Caco-2 (cell line): ENCODE results near the gene GMPR. TPM values are rescaled to one million over a fixed set of nuclear protein-coding genes. Genes with fewer than 3 reads are reported as not detected.
"Not testable (repeated sequence)": the region's sequence is repeated elsewhere in the genome, so short reads cannot be mapped to it uniquely, and the experiment has no call there.

Source experiments
- BruUV-seq: library from RNA; stranded (reverse); fragments of 400-500 nt; replicated peaks from 2 replicates; lab custom pipeline; 2021; lab: Mats Ljungman, UMichigan
- CTCF ChIA-PET: fragments of 300-600 bp; sonication (Branson Sonifier 250); formaldehyde crosslinking; loops from one replicate; lab custom pipeline; 2022; ENCODE audit warnings: antibody characterized with exemption; lab: Charles Lee
- POLR2A ChIA-PET: fragments of 300-600 bp; sonication (Branson Sonifier 250); formaldehyde crosslinking; loops from one replicate; lab custom pipeline; 2022; ENCODE audit warnings: antibody characterized with exemption; lab: Charles Lee
- DNase-seq, 2 experiments: peaks; one replicate each; pipeline versions ENCODE4 v3.0.0 to v3.0.0-alpha.2; 2020 to 2022
- H3K27me3 ChIP-seq: replicated peaks from 2 replicates; pipeline ENCODE4 v1.6.0; 2011; ENCODE audit warnings: low read length; ENCODE audit not compliant: control insufficient read depth, insufficient read depth
- H3K36me3 ChIP-seq: 2 replicates; pipeline ENCODE4 v1.5.1; 2011; ENCODE audit warnings: low read length; ENCODE audit not compliant: control insufficient read depth, insufficient read depth
- H3K4me1 ChIP-seq: fragments of 250-450 bp; sonication (Bioruptor Pico); 2 replicates; pipeline ENCODE4 v1.5.1; 2020; ENCODE audit warnings: mild to moderate bottlenecking
- H3K4me3 ChIP-seq: 2 replicates; pipeline ENCODE4 v1.5.1; 2011; ENCODE audit warnings: low read depth, mild to moderate bottlenecking, control low read depth, low read length
- H3K9me3 ChIP-seq: fragments of 250-450 bp; sonication (Bioruptor Pico); 2 replicates; pipeline ENCODE4 v1.5.1; 2020; ENCODE audit warnings: mild to moderate bottlenecking, moderate library complexity
- H3K27ac Mint-ChIP-seq: one replicate; pipeline ENCODE4 v1.8.0; 2022; ENCODE audit warnings: mixed read lengths; ENCODE audit not compliant: unreplicated experiment
- H3K27me3 Mint-ChIP-seq: one replicate; pipeline ENCODE4 v1.8.0; 2022; ENCODE audit warnings: mixed read lengths; ENCODE audit not compliant: insufficient read depth, unreplicated experiment
- H3K36me3 Mint-ChIP-seq: one replicate; pipeline ENCODE4 v1.8.0; 2022; ENCODE audit warnings: mild to moderate bottlenecking, mixed read lengths; ENCODE audit not compliant: insufficient read depth, unreplicated experiment
- H3K4me1 Mint-ChIP-seq: one replicate; pipeline ENCODE4 v1.8.0; 2022; ENCODE audit warnings: low read depth, mixed read lengths; ENCODE audit not compliant: unreplicated experiment
- H3K4me3 Mint-ChIP-seq: one replicate; pipeline ENCODE4 v1.8.0; 2022; ENCODE audit warnings: mild to moderate bottlenecking, moderate library complexity, mixed read lengths; ENCODE audit not compliant: unreplicated experiment
- H3K9me3 Mint-ChIP-seq: one replicate; pipeline ENCODE4 v1.8.0; 2022; ENCODE audit warnings: mixed read lengths; ENCODE audit not compliant: unreplicated experiment
- CTCF ChIP-seq, 2 experiments: fragments of 200-600 bp in 1 of 2; IDR thresholded peaks; 1 replicate in 1 of 2; 2 replicates in 1 of 2; pipeline versions ENCODE4 v1.5.1 to v1.8.0; 2011 to 2022; ENCODE audit warnings: antibody characterized with exemption in 1 of 2, control low read depth in 1 of 2, inconsistent platforms in 1 of 2, low read depth in 1 of 2, low read length in 1 of 2, mild to moderate bottlenecking in 1 of 2, moderate library complexity in 1 of 2; ENCODE audit not compliant: insufficient read depth in 1 of 2, severe bottlenecking in 1 of 2, unreplicated experiment in 1 of 2
- intact Hi-C: fragments of 100-400 bp; cut with micrococcal nuclease; formaldehyde crosslinking; loops from one replicate; pipeline ENCODE4 v1.10.0; 2022; ENCODE audit not compliant: unreplicated experiment
- total RNA-seq: library from RNA; stranded (reverse); gene quantifications from 2 replicates; pipeline ENCODE4 v1.2.3, GENCODE V29; 2022

The GMPR gene
- total RNA-seq, 1 experiment from 2014 or later = 1.3 TPM

GRCh38 chr6:16224409-16224808, 14.0 kb upstream of the GMPR start:
- H3K9me3 Mint-ChIP-seq = no peaks in the 10 kb centered on the region
- POLR2A ChIA-PET = no interaction called here
- Histone ChIP-seq H3K36me3 (no peaks in the 10 kb centered on the region), H3K9me3 (no peaks in the 10 kb centered on the region), H3K27me3 (no peaks in the 10 kb centered on the region), H3K4me1 (no peaks in the 10 kb centered on the region; the same call in 1 of the 2 replicates), H3K4me3 (no peak overlapping the region)
- H3K4me1 Mint-ChIP-seq = no peaks in the 10 kb centered on the region
- intact Hi-C loops = no loop called here
- H3K4me3 Mint-ChIP-seq = no peak overlapping the region
- H3K27me3 Mint-ChIP-seq = no peaks in the 10 kb centered on the region
- BruUV-seq = no TSS peak
- no peak for TF ChIP-seq CTCF (IDR thresholded peaks at IDR 0.05; ENCODE audit: insufficient read depth in 1 of 2, low read depth in 1 of 2, low read length in 1 of 2, severe bottlenecking in 1 of 2, unreplicated experiment in 1 of 2)
- H3K36me3 Mint-ChIP-seq = no peaks in the 10 kb centered on the region
- no peak for DNase-seq
- no peak overlapping the region for H3K27ac Mint-ChIP-seq
- CTCF ChIA-PET = no interaction called here

GRCh38 chr6:16225062-16225731, 13.2 kb upstream of the GMPR start:
- not testable (repeated sequence) for H3K4me1 Mint-ChIP-seq, BruUV-seq

GRCh38 chr6:16226117-16227047, 12.0 kb upstream of the GMPR start:
- H3K36me3 ChIP-seq, intact Hi-C loops, H3K27me3 ChIP-seq, H3K4me1 Mint-ChIP-seq, BruUV-seq, H3K4me3 ChIP-seq, H3K36me3 Mint-ChIP-seq, POLR2A ChIA-PET, H3K4me3 Mint-ChIP-seq, CTCF ChIA-PET, H3K4me1 ChIP-seq, H3K9me3 ChIP-seq, H3K27me3 Mint-ChIP-seq, DNase-seq, H3K9me3 Mint-ChIP-seq, H3K27ac Mint-ChIP-seq: not testable (repeated sequence)

More at GRCh38 chr6:16225062-16225731, 13.2 kb upstream of the GMPR start:
- H3K36me3 ChIP-seq, H3K9me3 ChIP-seq, H3K4me1 ChIP-seq, intact Hi-C loops, H3K4me3 Mint-ChIP-seq, H3K9me3 Mint-ChIP-seq, H3K27ac Mint-ChIP-seq, H3K36me3 Mint-ChIP-seq, DNase-seq, CTCF ChIA-PET, H3K27me3 Mint-ChIP-seq, POLR2A ChIA-PET, H3K4me3 ChIP-seq, H3K27me3 ChIP-seq: not testable (repeated sequence)

- Histone ChIP-seq H3K4me1 (no peaks in the 10 kb centered on the region), H3K36me3 (no peaks in the 10 kb centered on the region), H3K4me3 (no peak overlapping the region), H3K9me3 (no peaks in the 10 kb centered on the region), H3K27me3 (no peaks in the 10 kb centered on the region)
- Mint-ChIP-seq H3K36me3 (no peaks in the 10 kb centered on the region), H3K4me3 (no peak overlapping the region), H3K27ac (no peak overlapping the region), H3K27me3 (no peaks in the 10 kb centered on the region), H3K4me1 (no peaks in the 10 kb centered on the region), H3K9me3 (no peaks in the 10 kb centered on the region)
- intact Hi-C loops = no loop called here
- no peak for TF ChIP-seq CTCF (IDR thresholded peaks at IDR 0.05; ENCODE audit: insufficient read depth in 1 of 2, low read depth in 1 of 2, low read length in 1 of 2, severe bottlenecking in 1 of 2, unreplicated experiment in 1 of 2)
- no TSS peak for BruUV-seq
- no peak for DNase-seq
- POLR2A ChIA-PET = no interaction called here
- CTCF ChIA-PET = no interaction called here
Measured at GRCh38 chr6:16227048-16227562, 11.3 kb upstream of the GMPR start.
